Ecto neural progenitor cell (in vitro differentiated cells): ENCODE data around the gene GRIN1.
"Not testable (repeated sequence)": the region's sequence is repeated elsewhere in the genome, so short reads cannot be mapped to it uniquely, and the experiment has no call there.

Experiments
- DNase-seq: peaks from one replicate; pipeline ENCODE4 v3.0.0-alpha.2; 2018; ENCODE audit warnings: low spot score

GRIN1 gene

GRCh38 chr9:137128862-137129455 lies 10.0 kb upstream of the GRIN1 start:
- no peak for DNase-seq

GRCh38 chr9:137129456-137130175 lies 9.3 kb upstream of the GRIN1 start:
- DNase-seq = peak; percentile 93

DNA sequence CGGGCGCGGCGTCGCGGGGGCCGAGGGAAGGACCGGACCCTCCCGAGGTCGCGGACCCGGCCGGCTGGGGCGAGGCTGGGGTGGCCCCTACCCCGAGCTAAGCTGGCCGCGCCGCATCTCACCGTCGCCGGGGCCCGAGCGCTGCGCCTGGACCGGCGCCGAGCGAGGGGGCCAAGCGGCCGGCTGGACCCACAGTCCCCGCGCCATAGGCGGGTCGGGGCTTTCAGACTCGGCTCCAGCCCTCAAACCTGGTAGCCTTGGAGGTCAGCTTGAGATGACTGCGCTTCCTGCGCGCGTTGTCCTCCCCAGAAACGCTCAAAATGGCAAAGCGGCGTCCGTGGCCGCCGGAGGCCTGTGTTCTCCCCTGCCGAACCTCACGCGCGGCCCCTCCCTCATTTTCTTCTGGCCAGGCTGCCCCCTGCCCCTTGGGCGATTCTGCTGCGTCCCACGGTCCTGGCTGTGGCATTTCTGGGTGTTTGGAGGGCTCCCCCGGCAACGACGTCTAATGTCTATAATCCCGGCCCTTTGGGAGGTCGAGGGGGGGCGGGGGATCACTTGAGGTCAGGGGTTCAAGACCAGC lies 8.7 kb upstream of the GRIN1 start:
- DNase-seq = no peak

DNA sequence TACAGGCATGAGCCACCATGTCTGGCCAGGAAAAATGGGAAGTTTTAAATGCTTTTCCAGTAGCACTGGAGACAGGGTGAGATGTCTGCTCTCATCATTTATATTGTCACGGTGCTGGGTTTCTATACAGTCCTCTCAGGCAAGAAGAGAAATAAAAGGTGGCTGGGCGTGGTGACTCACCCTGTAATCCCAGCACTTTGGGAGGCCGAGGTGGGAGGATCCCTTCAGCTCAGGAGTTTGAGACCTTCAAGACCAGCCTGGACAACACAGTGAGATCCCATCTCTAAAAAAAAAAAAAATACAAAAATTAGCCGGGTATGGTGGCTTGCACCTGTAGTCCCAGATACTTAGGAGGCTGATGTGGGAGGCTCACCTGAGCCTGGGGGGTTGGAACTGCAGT lies 4.8 kb upstream of the GRIN1 start:
- no peak for DNase-seq

DNA sequence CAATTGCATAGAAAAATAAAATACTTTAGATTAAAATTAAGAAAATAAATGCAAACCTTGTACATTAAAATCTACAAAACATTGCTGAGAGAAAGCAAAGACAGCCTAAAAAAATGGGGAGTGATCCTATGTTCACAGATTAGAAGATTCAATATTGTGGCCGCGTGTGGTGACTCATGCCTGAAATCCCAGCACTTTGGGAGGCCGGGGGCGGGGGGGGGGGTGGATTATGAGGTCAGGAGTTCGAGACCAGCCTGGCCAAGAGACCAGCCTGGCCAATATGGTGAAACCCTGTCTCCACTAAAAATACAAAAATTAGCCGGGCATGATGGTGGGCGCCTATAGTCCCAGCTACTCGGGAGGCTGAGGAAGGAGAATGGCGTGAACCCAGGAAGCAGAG lies 3.8 kb upstream of the GRIN1 start:
- not testable (repeated sequence) for DNase-seq

DNA sequence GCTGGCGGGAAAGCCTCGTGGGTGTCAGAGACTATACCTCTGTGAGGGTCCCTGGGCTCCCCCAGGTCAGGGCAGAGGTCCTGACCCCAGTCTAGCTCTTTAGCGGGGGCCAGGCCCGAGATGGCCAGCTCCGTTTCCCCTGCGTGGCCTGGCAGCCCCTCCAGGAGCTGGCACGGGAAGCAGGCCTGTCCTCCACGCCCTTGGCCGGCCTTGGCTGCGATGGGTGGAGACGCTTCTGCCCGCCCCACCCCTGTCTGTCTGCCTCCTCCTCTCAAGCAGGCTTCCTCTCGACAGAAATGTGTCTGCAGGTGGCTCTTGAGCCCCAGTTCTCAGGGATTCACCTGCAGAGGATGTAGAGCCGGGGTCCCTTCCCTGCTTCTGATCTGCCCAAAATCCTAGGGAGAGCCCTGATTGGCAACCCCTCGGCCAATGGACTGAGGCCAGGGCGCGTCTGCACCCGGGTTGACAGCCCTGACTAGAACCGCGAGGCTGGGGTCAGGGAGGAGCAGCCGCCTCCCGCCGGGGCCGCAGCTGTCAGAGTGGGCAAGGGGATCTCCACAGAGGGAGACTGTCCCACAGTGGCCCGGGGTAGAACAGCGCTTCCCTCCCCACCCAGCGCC lies 2.6 kb upstream of the GRIN1 start:
- DNase-seq = no peak

GRCh38 chr9:137136881-137137607 lies 1.9 kb upstream of the GRIN1 start:
- no peak for DNase-seq

- DNase-seq = no peak
Measured at GRCh38 chr9:137138058-137138721, 764 bp upstream of the GRIN1 start.

DNA sequence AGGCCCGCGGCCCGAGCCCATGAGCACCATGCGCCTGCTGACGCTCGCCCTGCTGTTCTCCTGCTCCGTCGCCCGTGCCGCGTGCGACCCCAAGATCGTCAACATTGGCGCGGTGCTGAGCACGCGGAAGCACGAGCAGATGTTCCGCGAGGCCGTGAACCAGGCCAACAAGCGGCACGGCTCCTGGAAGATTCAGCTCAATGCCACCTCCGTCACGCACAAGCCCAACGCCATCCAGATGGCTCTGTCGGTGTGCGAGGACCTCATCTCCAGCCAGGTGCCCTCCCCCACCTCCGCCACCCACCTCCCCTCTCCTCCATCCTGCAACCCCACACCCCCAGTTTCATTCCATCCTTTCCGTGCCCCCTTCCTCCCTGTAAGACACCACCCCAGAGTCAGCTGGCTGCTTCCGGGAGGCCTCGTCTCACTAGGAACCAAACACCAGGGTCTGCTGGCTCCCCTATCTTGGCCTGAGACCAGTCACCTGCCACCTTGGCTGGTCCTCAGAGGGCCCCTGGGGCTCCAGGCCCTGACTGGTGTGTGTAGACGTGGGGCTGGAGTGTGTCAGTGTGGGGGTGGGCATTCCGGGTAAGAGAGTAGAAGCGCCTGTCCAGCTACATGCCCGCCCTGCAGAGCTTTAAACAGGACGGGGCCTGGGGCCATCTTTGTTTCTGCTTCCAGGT lies 655 bp downstream of the GRIN1 start:
- DNase-seq = no peak

DNA sequence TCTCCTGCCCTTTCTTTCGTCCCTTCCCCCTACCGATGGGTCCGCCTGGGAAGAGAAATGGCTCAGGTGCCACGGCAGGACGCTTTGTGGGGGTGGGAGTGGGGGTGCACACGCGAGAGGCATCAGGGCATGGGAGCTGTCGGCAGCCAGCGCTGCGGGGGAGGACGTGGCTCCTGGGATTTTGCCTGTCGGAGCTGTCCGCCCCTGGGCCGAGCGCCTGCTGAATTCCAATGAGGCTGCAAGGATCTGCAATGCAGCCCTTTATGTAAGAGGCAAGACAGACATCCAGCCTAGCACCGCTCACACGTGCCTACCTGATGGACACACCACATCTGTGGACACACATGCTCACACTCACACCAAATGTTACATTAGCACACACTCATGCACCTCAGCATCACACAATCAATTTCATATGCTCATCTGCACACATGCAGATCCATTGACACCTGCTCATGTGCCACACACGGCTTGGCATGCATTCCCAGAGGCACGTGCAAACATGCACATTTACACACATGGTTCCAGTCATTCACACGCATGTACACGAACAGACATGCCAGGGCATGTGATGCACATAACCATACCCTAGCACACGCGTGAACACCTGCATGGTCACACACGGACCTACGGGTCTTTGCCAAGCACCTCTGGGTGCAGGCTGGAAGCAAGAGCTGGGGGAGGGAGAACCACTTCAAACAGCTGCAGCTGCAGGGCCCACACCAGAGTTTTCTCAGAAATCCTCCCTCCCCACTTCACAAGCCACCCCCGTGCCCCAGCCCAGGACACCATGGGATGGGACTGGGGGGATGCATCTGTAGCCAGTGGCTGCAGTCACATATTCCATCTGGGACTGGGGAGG lies 1.4 kb downstream of the GRIN1 start:
- DNase-seq = no peak

DNA sequence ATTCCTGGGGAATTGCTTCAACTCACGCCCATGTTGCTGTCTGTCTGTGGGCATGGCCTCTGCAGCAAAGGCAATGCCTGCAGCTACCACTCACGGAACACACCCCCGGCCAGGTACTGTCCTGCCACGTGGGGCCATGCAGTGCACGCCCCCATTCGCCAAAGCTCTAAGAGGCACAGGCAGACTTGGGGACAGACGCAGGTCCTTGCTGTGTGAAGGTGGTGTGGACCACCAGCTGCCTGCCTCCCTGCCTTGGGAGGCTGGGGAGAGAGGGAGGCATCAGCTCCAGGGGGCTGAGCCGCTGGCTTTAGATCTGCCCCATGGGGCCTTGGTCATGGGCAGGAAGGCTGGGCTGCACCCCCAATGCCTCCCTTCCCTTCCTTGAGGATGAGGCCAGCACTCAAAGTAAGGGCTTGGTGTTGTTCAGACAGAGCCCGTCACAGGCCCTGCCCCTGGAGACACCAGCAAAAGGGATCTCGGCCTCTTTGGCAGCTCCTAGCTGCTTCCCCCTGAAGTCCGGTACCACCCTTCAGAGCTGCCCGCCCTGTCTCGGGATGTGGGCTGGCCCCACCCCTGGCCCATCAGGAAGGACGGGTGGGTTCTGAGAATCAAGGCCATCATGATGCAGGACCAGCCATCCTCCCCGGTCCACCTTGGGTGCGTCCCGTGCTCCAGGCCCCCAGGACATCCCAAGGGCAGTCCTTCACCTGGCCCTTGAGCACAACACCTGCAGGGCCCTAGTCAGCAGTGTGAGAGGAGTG lies 2.3 kb downstream of the GRIN1 start:
- no peak for DNase-seq

GRCh38 chr9:137141976-137142936 lies 3.3 kb downstream of the GRIN1 start:
- no peak for DNase-seq

DNA sequence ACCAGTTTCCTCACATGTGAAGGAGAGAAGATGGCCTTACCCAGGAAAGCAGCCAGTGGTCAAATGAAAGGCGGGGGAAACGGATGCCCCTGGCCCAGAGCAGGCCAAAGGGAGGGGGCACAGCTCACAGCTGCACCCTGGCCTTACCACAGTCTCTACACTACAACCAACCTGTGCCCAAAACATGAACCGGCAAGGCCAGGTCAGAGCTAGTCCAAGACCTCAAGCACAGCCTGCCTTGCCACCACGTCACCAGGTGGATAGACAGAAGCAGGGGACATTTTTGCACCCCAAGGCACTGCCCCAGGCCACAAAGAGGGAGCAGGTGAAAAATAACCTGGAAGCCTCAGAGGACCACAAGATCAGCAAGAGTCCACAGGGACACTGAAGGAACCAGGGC lies 4.5 kb downstream of the GRIN1 start:
- no peak for DNase-seq

DNA sequence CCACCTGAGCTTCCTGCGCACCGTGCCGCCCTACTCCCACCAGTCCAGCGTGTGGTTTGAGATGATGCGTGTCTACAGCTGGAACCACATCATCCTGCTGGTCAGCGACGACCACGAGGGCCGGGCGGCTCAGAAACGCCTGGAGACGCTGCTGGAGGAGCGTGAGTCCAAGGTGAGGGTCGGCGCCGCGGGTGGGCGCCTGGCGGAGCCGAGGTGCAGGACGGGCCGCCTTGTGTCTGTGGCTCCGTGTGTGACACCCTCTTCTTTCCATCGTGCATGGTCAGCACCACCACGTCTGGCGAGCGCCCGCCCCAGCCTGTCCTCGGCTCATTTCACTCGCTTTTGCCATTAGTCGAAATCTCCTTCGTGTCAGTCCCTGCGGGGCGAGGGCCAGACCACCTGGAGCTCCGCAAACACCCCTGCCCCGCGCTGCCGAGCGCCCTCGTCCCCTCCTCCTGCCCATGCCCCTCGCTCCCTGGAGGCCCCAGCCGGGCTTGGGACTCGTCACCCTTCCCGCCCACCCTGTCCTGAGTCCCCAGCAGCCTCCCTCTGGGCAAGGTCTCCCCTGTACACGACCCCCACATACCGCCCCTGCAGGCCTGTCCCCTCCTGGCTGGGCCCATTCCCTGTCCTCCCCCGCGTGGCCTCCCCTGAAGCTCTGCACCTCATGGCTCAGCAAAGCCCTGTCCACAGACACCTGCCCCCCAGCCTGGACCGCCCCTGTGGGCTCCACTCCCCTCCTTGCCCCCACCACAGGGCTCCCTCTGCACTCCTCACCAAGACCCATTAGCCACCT lies 7.0 kb downstream of the GRIN1 start:
- DNase-seq = no peak

DNA sequence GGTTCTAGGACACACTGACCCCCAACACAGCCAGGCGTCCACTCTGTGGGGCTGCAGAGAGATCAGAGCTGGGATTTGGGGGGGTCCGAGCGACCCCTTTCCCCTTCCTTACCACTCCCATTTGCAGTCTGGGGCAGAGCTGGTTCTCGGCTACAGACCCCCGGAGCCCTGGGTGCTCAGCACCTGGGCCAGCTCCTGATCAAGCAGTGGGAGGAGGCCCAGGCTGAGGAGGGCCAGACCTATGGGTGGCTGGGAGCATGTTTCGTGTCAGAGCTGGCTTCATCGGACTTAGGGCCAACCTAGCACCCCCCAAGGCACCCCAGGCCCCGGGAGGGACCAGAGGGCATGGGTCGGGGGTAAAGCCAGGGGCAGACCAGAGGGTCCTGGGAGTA lies 7.6 kb downstream of the GRIN1 start:
- DNase-seq = no peak

DNA sequence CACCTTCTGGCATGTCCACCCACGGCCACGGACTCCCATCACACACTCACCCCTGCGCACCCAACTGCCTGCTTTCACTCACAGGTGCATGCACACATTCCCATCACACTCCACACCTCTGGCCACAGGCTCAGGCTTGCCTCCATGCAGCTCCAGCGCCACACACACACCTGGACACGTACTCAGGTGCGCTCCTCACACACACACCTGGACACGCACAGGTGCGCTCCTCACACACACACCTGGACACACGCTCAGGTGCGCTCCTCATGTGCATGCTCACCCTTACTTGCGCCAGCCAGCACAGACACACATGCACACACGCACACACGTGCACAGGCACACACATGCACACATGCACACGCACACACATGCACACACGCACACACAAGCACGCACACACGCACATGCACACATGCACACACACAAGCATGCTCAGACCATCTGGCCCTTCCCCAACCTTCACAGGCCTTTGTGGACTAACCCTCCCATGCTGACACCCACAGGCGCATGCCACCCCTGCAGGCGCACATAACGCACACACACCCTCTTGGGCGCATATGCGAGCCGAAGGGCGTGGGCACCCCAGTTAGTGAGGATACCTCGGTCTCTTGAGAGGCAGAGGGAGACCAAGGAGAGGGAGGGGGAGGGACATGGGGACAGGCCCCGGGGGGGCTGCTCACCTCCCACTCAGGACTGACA lies 8.3 kb downstream of the GRIN1 start:
- no peak for DNase-seq

DNA sequence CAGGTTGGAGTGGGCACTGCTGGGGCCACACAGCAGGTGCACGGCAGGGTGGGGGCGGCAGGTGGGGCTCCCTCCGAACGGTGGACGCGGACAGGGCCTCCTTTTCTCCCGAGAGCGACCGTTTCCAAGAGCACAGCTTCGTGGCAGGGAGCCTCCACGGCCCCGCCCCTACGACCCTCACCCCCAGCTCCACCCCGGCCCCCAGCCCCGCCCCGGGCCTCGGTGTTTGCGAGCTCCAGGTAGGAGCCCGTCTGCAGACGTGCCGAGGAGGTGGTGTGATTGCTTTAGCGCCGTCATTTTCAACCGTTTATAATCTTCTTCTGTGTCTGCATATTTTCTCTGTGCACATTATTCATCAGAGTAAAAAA lies 8.8 kb downstream of the GRIN1 start:
- DNase-seq = no peak
